ENCODE results near the gene CACNA1A.

CACNA1A gene

DNA sequence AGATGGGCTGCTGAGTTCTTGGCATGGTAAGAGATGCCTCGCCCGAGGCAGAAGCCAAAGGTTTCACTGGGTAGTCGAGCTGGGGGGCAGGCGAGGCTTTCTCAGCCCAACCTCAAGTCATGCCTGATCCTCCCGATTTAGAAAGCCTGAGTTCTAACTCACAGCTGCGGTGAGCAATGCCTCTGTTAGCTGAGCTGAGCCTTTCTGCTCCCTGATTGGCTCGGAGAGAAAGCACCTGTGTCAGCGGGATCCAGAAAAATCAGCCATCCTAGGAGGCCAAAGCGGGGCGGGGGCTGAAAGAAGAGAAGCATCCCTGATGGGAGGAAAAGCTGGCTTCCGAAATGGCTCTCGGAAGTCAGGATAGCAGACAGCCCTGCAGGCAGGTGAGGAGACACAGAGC is 44.7 kb downstream of the CACNA1A start:
- Histone ChIP-seq H3K27ac (ENCODE audit: low read length) (no peak overlapping the region), H3K4me3 (ENCODE audit: low read length) (no peak overlapping the region), H3K36me3 (ENCODE audit: control insufficient read depth, insufficient read depth, low read length) (no peaks in the 10 kb centered on the region), H3K4me1 (ENCODE audit: control insufficient read depth, insufficient read depth, low read length) (peaks cover 7% of the 10 kb centered on the region), H3K9me3 (ENCODE audit: control insufficient read depth, insufficient read depth, low read length) (no peaks in the 10 kb centered on the region), H3K27me3 (ENCODE audit: control insufficient read depth, insufficient read depth, low read length) (no peaks in the 10 kb centered on the region)
- no CpG with 5 or more reads among the region's 12 CpGs for WGBS (ENCODE audit: insufficient coverage, insufficient read length)
- no peak for DNase-seq (ENCODE audit: low read depth, low spot score)

DNA sequence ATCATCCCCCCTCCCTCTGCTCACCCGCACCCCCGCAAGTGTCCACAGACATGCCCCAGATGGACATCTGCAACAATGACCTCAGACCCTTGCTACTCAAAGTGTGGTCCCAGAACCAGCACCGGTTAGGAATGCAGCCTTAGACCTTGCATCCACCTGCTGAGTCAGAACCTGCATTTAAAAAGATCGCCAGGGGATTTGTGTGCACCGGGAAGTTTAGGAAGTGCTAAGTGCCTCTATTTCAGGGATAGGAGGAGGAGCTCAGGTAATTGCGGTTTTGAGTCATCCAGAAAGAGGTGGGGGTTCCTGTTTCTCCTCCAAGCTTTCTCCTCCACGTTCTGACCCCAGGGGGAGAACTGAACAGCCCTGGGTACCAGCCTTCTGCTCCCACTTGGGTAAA is 46.2 kb downstream of the CACNA1A start:
- no peaks in the 10 kb centered on the region for H3K27me3 ChIP-seq (ENCODE audit: control insufficient read depth, insufficient read depth, low read length)
- H3K36me3 ChIP-seq (ENCODE audit: control insufficient read depth, insufficient read depth, low read length), result no peaks in the 10 kb centered on the region
- DNase-seq (ENCODE audit: low read depth, low spot score), result peak; percentile 22
- H3K4me3 ChIP-seq (ENCODE audit: low read length), result no peak overlapping the region
- peaks cover 7% of the 10 kb centered on the region for H3K4me1 ChIP-seq (ENCODE audit: control insufficient read depth, insufficient read depth, low read length)
- WGBS (ENCODE audit: insufficient coverage, insufficient read length), result no CpG with 5 or more reads among the region's 7 CpGs
- H3K9me3 ChIP-seq (ENCODE audit: control insufficient read depth, insufficient read depth, low read length), result no peaks in the 10 kb centered on the region
- no peak overlapping the region for H3K27ac ChIP-seq (ENCODE audit: low read length)

DNA sequence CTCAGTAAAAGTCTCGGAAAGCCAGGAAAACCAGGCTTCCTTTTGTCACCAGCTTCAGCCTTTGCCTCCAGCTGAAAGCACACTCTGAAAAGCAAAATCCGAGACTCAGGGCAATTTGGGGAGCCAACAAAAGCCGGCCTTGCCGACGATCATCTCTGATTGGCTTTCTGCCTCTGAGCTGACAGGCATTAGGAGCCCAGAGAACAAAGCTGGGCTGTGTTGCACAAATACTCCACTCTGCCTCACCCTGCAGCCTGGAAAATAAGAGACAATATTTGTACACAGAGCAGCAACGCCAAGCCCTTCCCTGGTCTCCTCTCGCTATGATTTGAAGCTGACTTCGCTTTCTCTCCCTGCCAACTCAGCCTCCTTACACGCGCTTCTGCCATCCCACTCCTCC is 46.9 kb downstream of the CACNA1A start:
- no CpG with 5 or more reads among the region's 10 CpGs for WGBS (ENCODE audit: insufficient coverage, insufficient read length)
- Histone ChIP-seq H3K4me1 (ENCODE audit: control insufficient read depth, insufficient read depth, low read length) (peaks cover 7% of the 10 kb centered on the region), H3K4me3 (ENCODE audit: low read length) (no peak overlapping the region), H3K27ac (ENCODE audit: low read length) (no peak overlapping the region), H3K36me3 (ENCODE audit: control insufficient read depth, insufficient read depth, low read length) (no peaks in the 10 kb centered on the region), H3K9me3 (ENCODE audit: control insufficient read depth, insufficient read depth, low read length) (no peaks in the 10 kb centered on the region), H3K27me3 (ENCODE audit: control insufficient read depth, insufficient read depth, low read length) (no peaks in the 10 kb centered on the region)
- DNase-seq (ENCODE audit: low read depth, low spot score), result no peak

DNA sequence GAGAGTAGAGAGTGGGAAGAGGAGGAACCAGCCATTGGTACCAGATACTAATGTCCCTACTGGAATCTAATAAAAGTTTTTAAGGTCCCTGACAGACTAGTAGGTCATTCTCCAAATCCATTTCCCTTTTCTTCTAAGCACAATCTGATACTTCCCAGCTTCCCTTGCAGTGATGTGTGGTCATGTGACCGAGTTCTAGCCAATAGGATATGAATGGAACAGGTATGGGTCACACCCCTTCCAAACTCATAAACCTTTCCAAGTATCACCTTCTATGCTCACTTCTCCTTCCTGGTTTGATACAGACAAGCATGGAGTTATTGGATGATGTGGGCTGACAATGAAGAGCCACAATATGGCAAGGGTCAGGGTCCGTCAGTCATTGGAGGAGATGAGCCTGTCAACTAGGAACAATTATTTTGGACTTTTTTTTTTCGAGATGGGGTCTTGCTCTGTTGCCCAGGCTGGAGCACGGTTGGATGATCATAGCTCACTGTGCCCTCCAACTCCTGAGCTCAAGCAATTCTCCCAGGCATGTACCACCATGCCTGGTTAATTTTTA is 54.8 kb downstream of the CACNA1A start:
- peaks cover 5% of the 10 kb centered on the region; the same call in 1 of the 2 replicates for H3K36me3 ChIP-seq (ENCODE audit: control insufficient read depth, insufficient read depth, low read length)
- no peaks in the 10 kb centered on the region for H3K27me3 ChIP-seq (ENCODE audit: control insufficient read depth, insufficient read depth, low read length)
- no peak for DNase-seq (ENCODE audit: low read depth, low spot score)
- no peak overlapping the region for H3K4me3 ChIP-seq (ENCODE audit: low read length)
- H3K4me1 ChIP-seq (ENCODE audit: control insufficient read depth, insufficient read depth, low read length), result no peaks in the 10 kb centered on the region
- WGBS (ENCODE audit: insufficient coverage, insufficient read length), result no CpG with 5 or more reads among the region's 4 CpGs
- no peaks in the 10 kb centered on the region for H3K9me3 ChIP-seq (ENCODE audit: control insufficient read depth, insufficient read depth, low read length)
- no peak overlapping the region for H3K27ac ChIP-seq (ENCODE audit: low read length)

DNA sequence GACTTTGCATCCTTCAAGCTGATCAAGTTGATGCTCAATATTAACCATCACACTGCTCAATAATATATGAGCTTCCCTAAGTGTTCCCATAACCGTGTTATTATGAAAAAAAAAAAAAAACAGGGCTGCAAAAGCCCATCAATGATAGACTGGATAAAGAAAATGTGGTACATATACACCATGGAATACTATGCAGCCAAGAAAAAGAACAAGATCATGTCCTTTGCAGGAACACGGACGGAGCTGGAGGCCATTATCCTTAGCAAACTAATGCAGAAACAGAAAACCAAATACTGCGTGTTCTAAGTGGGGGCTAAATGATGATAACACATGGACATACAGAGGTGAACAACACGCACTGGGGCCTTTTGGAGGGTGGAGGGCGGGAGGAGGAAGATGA is 58.3 kb downstream of the CACNA1A start:
- Histone ChIP-seq H3K4me1 (ENCODE audit: control insufficient read depth, insufficient read depth, low read length) (no peaks in the 10 kb centered on the region), H3K9me3 (ENCODE audit: control insufficient read depth, insufficient read depth, low read length) (no peaks in the 10 kb centered on the region), H3K36me3 (ENCODE audit: control insufficient read depth, insufficient read depth, low read length) (peaks cover 5% of the 10 kb centered on the region; the same call in 1 of the 2 replicates), H3K27ac (ENCODE audit: low read length) (no peak overlapping the region), H3K4me3 (ENCODE audit: low read length) (no peak overlapping the region), H3K27me3 (ENCODE audit: control insufficient read depth, insufficient read depth, low read length) (no peaks in the 10 kb centered on the region)
- no CpG with 5 or more reads among the region's 6 CpGs for WGBS (ENCODE audit: insufficient coverage, insufficient read length)
- no peak for DNase-seq (ENCODE audit: low read depth, low spot score)

DNA sequence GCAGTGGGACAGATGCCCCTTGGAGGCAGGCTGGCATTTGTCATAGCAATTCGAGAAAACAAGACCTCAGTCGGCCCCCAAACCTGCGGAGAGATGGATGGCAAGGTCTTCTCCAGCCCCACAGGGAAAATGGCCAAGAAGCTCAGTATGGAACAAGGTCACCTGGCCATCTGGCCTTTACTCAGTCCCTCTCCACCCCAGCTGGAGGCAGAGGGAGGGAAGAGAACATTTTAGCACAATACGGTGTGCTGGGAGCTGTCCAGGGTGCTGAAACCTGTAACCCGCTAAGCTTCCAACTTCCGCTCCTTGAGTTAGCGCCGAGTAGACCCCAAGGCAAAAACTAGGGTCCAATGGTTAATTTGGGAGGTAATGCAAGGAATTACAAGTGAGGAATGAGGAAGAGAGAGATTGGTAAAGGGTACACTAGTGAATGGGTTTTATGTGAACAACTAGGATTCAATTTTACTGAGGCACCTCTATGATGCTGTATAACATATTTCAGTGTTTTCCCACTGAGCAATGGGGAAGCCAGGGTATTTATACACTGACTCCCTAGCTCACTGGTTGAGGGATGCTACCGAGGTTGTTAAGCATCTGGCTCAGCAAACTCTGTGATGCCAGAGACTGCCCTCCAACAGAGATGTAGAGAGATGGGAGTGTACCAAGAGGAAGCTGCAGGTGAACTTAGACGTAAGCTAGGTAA is 64.3 kb downstream of the CACNA1A start:
- Histone ChIP-seq H3K4me3 (ENCODE audit: low read length) (no peak overlapping the region), H3K27me3 (ENCODE audit: control insufficient read depth, insufficient read depth, low read length) (no peaks in the 10 kb centered on the region), H3K4me1 (ENCODE audit: control insufficient read depth, insufficient read depth, low read length) (no peaks in the 10 kb centered on the region), H3K27ac (ENCODE audit: low read length) (no peak overlapping the region), H3K36me3 (ENCODE audit: control insufficient read depth, insufficient read depth, low read length) (no peaks in the 10 kb centered on the region), H3K9me3 (ENCODE audit: control insufficient read depth, insufficient read depth, low read length) (no peaks in the 10 kb centered on the region)
- WGBS (ENCODE audit: insufficient coverage, insufficient read length), result no CpG with 5 or more reads among the region's 10 CpGs
- no peak for DNase-seq (ENCODE audit: low read depth, low spot score)

DNA sequence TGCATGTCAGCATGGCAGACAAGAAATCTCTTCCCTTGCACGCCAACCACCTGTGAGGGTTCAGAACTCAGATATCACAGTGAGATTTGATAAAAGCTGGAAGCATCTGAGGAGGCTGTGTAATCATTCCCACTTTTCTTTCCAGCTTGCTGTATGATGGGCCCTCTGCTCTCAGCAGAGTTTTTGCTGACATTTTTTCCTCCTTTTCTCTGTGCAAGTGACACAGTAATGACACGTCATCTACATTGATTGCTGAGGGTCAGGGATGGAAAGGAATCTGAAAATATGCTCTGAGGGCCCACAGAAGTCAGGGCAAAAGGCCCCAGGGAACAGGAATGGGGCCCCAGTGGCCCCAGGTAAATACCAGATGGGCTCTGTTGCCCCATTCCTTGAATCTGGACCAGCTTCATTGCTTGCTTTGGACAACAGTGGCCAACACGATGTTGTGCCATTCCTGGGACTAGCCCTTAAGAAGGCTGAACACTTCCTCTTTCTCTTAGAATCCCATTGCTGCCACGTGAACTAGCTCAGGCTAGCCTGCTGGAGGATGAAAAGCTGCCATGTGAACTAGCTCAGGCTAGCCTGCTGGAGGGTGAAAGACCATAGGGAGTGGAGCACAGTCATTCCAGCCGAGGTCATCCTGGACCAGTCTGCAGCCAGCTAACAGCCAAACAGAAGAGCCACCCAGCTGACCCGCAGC is 68.2 kb downstream of the CACNA1A start:
- H3K27me3 ChIP-seq (ENCODE audit: control insufficient read depth, insufficient read depth, low read length), result no peaks in the 10 kb centered on the region
- no CpG with 5 or more reads among the region's 6 CpGs for WGBS (ENCODE audit: insufficient coverage, insufficient read length)

DNA sequence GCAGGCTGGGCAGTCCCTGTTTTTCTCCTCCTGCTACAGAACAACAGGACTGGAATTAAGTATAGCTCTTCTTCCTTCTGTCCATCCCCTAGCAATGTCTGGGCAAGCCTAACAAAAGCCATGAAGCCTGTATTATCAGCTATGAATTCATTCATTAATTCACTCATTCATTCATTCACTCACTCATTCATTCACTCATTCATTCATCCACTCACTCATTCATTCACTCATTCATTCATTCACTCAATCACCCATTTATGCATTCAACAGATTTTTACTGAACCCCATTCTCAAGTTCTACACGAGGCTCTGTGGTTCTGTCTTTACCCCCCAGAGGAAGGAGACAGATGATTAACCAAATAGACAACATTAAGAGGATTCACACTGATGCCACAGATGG is 69.9 kb downstream of the CACNA1A start:
- H3K4me3 ChIP-seq (ENCODE audit: low read length), result no peak overlapping the region
- no peaks in the 10 kb centered on the region for H3K36me3 ChIP-seq (ENCODE audit: control insufficient read depth, insufficient read depth, low read length)
- H3K27ac ChIP-seq (ENCODE audit: low read length), result no peak overlapping the region
- H3K27me3 ChIP-seq (ENCODE audit: control insufficient read depth, insufficient read depth, low read length), result no peaks in the 10 kb centered on the region
- H3K9me3 ChIP-seq (ENCODE audit: control insufficient read depth, insufficient read depth, low read length), result no peaks in the 10 kb centered on the region
- no CpG with 5 or more reads among the region's 1 CpG for whole genome bisulfite sequencing (ENCODE audit: insufficient coverage, insufficient read length)
- no peak for DNase-seq (ENCODE audit: low read depth, low spot score)
- H3K4me1 ChIP-seq (ENCODE audit: control insufficient read depth, insufficient read depth, low read length), result no peaks in the 10 kb centered on the region

More for the DNA sequence above, 68.2 kb downstream of the CACNA1A start:
- no peaks in the 10 kb centered on the region for H3K4me1 ChIP-seq (ENCODE audit: control insufficient read depth, insufficient read depth, low read length)
- no peak overlapping the region for H3K27ac ChIP-seq (ENCODE audit: low read length)
- no peak for DNase-seq (ENCODE audit: low read depth, low spot score)
- H3K9me3 ChIP-seq (ENCODE audit: control insufficient read depth, insufficient read depth, low read length), result no peaks in the 10 kb centered on the region
- no peaks in the 10 kb centered on the region for H3K36me3 ChIP-seq (ENCODE audit: control insufficient read depth, insufficient read depth, low read length)
- no peak overlapping the region for H3K4me3 ChIP-seq (ENCODE audit: low read length)

DNA sequence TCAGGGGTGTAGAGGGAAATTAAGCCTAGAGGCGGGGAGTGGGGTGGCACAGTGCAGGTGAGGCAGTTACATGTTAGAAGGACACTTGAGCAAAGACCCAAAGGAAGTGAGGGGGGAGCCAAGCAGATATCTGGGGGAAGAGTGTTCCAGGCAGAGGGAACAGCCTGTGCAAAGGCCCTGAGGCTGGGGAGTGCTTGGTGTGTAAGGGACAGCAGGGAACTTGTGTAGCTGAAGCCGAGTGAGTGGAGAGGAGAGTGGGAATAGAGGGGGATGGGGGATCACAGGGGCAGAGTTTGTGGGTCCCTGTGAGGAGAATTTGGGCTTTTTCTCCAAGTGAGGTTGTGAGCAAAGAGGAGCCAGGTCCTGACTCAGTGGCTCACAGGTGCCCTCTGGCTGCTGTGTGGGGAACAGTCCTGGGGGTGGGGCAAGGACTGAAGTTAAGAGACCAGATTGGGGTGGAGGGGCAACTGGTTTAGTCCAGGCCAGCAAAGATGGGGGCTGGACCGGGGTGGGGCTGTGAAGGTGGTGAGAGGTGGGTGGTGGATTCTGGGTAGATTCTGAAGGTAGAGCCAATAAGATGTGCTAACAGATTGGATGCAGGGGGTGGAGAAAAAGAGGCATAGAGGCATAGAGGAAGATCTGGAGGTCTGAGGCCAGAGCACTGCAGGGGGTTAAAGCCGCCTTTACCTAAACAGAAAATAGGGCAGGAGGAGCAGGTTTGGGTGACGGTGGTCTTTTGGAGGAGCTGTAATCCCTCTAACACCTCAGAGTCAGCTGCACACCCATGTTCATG is 75.3 kb downstream of the CACNA1A start:
- Histone ChIP-seq H3K27ac (ENCODE audit: low read length) (no peak overlapping the region), H3K4me1 (ENCODE audit: control insufficient read depth, insufficient read depth, low read length) (no peaks in the 10 kb centered on the region), H3K27me3 (ENCODE audit: control insufficient read depth, insufficient read depth, low read length) (no peaks in the 10 kb centered on the region), H3K9me3 (ENCODE audit: control insufficient read depth, insufficient read depth, low read length) (no peaks in the 10 kb centered on the region), H3K4me3 (ENCODE audit: low read length) (no peak overlapping the region), H3K36me3 (ENCODE audit: control insufficient read depth, insufficient read depth, low read length) (no peaks in the 10 kb centered on the region)
- WGBS (ENCODE audit: insufficient coverage, insufficient read length), result no CpG with 5 or more reads among the region's 5 CpGs
- no peak for DNase-seq (ENCODE audit: low read depth, low spot score)

DNA sequence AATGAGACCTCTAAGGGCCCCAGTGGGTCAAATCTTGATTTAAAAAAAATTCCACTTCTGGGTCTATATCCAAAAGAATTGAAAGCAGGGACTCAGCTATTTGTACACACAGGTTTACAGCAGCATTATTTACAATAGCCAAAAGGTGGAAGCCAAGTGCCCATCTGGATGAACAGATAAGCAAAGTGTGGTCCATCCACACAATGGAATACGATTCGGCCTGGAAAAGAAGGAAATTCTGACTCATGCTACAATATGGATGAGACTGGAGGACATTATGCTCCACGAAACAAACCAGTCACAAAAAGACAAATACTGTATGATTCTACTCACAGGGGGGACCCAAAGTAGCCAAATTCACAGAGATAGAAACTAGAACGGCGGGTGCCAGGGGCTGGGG is 76.7 kb downstream of the CACNA1A start:
- WGBS (ENCODE audit: insufficient coverage, insufficient read length), result no CpG with 5 or more reads among the region's 5 CpGs
- no peak overlapping the region for H3K27ac ChIP-seq (ENCODE audit: low read length)
- no peaks in the 10 kb centered on the region for H3K36me3 ChIP-seq (ENCODE audit: control insufficient read depth, insufficient read depth, low read length)
- H3K9me3 ChIP-seq (ENCODE audit: control insufficient read depth, insufficient read depth, low read length), result no peaks in the 10 kb centered on the region
- H3K4me1 ChIP-seq (ENCODE audit: control insufficient read depth, insufficient read depth, low read length), result no peaks in the 10 kb centered on the region
- no peak overlapping the region for H3K4me3 ChIP-seq (ENCODE audit: low read length)
- DNase-seq (ENCODE audit: low read depth, low spot score), result no peak
- no peaks in the 10 kb centered on the region for H3K27me3 ChIP-seq (ENCODE audit: control insufficient read depth, insufficient read depth, low read length)

Data from iPS DF 6.9 (cell line).